ENCODE measurements around the gene ELMO1.

ELMO1 gene

DNA sequence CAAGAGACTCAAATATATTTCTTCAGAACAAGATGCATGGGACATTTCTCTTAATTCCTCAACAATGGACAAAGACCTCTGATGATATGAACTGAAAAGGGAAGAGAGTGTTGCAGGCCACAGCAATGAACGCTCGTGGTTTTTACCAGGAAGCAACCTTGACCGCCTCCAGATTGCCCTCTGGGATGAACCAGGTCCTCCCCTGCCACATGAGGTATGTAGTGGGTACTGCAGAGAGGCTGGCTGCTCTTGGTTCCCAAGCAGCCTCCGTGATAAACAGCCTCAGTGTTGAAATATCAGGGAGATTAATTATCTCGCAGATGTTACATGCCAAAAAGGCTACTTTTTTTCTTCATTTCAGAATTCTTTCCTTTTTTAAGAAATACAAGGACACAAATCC, 338.8 kb downstream of the ELMO1 start:
- in situ Hi-C loops (cut with MboI; ENCODE audit: low pct_unique_long_range_greater_than_20kb, low sequenced_read_pairs, unreplicated experiment): no loop called here
- no peak for DNase-seq (ENCODE audit: low spot score)
- TF ChIP-seq, protein P1, sequence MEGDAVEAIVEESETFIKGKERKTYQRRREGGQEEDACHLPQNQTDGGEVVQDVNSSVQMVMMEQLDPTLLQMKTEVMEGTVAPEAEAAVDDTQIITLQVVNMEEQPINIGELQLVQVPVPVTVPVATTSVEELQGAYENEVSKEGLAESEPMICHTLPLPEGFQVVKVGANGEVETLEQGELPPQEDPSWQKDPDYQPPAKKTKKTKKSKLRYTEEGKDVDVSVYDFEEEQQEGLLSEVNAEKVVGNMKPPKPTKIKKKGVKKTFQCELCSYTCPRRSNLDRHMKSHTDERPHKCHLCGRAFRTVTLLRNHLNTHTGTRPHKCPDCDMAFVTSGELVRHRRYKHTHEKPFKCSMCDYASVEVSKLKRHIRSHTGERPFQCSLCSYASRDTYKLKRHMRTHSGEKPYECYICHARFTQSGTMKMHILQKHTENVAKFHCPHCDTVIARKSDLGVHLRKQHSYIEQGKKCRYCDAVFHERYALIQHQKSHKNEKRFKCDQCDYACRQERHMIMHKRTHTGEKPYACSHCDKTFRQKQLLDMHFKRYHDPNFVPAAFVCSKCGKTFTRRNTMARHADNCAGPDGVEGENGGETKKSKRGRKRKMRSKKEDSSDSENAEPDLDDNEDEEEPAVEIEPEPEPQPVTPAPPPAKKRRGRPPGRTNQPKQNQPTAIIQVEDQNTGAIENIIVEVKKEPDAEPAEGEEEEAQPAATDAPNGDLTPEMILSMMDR (IDR thresholded peaks at IDR 0.05; ENCODE audit: extremely low read depth, insufficient read depth, missing control alignments): no peak

DNA sequence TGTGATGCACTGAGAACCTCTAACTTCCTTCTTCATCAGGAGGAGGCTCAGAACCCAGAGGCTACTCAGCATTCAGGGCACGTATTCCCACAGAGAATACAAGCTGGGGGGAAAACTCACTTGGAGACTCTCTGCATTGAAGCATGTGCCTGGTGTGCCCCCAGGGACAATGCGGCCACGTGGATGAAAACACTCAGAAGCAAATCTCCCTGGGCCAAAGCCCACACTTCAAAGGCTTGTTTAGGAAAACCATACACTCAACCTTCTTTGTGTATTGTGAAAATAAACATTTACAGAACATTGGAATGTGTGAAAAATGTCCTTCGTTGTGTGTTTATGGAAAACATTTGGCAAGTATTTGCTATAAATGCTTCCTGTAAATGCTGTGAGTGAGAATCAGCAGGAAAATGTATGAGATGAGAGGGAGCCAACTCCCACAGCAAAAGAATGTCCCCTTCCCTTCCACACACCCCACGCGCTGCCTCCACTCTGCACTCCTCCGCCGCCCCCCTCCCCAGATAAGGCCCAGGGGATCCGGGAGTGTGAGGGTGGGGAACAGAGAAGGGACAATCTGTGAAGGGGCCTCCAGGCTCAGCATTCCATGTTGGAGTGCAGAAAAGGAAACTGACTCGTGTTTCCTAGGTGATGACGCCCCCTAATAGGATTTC, 339.5 kb downstream of the ELMO1 start:
- TF ChIP-seq, protein P1 (IDR thresholded peaks at IDR 0.05; ENCODE audit: extremely low read depth, insufficient read depth, missing control alignments): no peak
- in situ Hi-C loops (cut with MboI; ENCODE audit: low pct_unique_long_range_greater_than_20kb, low sequenced_read_pairs, unreplicated experiment): no loop called here
- DNase-seq (ENCODE audit: low spot score): no peak

DNA sequence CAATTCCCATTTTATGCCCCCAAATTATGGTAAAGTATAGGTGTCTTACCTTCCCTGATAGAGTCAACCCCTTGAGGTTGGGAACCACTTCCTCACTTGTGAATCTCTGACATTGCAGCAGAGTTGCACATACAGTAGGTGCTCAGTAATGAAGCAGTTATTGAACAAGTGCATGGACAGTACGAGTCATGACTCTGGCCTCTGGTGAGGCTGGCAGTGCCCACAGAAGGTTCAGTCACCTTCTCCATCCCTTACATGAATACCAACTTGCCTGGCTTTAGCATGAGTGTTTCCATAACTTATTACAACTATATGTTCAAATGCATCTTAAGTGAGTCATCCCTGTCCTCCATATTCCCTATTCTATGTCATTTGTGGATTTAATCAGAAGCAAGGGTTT, 340.0 kb downstream of the ELMO1 start:
- TF ChIP-seq, protein P1 (IDR thresholded peaks at IDR 0.05; ENCODE audit: extremely low read depth, insufficient read depth, missing control alignments): no peak
- no peak for DNase-seq (ENCODE audit: low spot score)
- in situ Hi-C loops (cut with MboI; ENCODE audit: low pct_unique_long_range_greater_than_20kb, low sequenced_read_pairs, unreplicated experiment): no loop called here

DNA sequence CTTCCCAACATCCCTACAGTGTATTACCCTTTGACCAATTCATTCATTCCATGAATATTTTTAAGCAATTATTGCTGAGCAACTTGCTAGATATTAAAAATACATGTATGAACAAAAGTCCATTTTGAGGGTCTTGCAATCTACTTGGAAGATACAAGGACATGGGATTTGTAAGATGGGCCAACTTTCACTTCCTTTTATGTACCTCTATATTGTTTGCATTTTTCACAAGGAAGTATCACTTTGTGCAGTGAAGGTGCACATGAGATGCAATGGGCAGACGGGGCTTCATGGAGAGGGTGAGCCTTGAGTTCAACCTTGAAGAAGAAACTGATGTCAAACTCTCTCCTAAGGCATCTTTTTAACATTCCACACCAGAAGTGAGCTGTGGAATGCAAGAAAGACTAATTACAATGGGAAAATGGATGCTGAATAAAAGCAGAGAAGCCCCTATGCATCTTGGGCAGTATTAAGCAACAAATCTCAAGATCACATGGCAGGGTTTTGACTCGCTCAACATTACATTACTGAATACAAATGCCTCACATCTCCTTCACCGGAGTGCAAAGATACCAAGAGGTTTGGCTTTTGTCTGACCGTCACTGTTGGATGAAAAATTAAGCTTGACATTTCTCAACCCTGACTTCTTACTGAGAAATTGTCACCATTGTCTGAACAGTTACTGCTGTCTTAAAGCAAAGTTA, 341.5 kb downstream of the ELMO1 start:
- TF ChIP-seq, protein P1 (IDR thresholded peaks at IDR 0.05; ENCODE audit: extremely low read depth, insufficient read depth, missing control alignments): no peak
- in situ Hi-C loops (cut with MboI; ENCODE audit: low pct_unique_long_range_greater_than_20kb, low sequenced_read_pairs, unreplicated experiment): no loop called here
- no peak for DNase-seq (ENCODE audit: low spot score)

DNA sequence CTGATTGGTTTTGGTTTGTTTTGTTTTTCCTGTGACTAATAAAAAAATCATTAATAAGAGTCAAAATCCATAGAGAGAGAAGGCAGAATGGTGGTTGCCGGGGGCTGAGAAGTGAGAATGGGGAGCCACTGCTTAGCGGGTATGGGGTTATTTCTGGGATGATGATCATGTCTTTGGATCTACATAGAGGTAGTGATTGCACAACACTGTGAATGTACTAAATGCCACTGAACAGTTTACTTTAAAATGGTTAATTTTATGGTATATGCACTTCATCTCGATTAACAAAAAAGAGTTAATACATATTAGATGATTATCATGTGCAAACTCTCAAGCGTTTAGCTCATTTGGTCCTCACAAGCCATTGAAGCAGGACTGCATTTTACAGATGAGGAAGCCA, 342.9 kb downstream of the ELMO1 start:
- DNase-seq (ENCODE audit: low spot score): no peak
- TF ChIP-seq, protein P1 (IDR thresholded peaks at IDR 0.05; ENCODE audit: extremely low read depth, insufficient read depth, missing control alignments): no peak
- in situ Hi-C loops (cut with MboI; ENCODE audit: low pct_unique_long_range_greater_than_20kb, low sequenced_read_pairs, unreplicated experiment): no loop called here

DNA sequence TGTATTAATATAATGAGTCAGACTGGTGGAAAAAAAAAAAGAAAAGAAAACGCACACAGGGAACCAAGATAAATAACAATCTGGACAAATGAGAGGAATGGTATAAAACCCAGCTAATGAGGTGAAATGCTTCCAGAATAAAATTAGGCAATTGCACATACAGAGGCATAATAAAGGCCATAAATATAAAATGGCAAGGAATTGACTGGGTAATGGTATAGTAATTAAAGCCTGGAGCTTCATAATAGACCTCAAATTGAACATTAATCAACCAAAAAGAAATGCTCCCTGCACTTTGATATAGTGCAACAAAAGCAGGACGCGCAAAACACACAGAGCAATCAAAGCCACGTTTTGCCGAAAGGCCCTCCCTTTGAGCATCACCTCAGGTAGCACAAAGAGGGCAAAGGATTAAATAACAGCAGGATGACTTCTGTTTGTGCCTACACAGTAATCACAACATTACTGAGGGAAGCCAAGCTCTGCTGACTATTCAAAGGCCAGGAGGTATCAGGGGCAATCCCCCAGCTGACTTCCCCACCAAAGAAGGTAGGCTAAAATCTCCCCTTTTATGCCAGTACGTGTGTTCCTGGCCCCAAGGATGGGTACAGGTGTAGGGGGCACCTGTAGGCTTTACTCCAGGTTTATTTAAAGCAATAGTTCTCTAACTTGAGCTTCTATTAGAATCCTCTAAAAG, 343.7 kb downstream of the ELMO1 start:
- in situ Hi-C loops (cut with MboI; ENCODE audit: low pct_unique_long_range_greater_than_20kb, low sequenced_read_pairs, unreplicated experiment): no loop called here
- DNase-seq (ENCODE audit: low spot score): no peak
- TF ChIP-seq, protein P1 (IDR thresholded peaks at IDR 0.05; ENCODE audit: extremely low read depth, insufficient read depth, missing control alignments): no peak

Data from GM13977 (cell line).